Neuronal stem cell (in vitro differentiated cells): ENCODE results near the gene UNC5B.

Experiments
- DNase-seq: peaks from one replicate; pipeline ENCODE4 v3.0.0-alpha.2; 2013; ENCODE audit warnings: low spot score
- H2AFZ ChIP-seq: one replicate; pipeline ENCODE4 v1.6.1; 2013; ENCODE audit warnings: mild to moderate bottlenecking, low read length, inconsistent platforms
- H2AK5ac ChIP-seq: 2 replicates; pipeline ENCODE4 v1.6.1; 2013; ENCODE audit warnings: low read depth, mild to moderate bottlenecking, inconsistent platforms, low read length, moderate library complexity, mixed read lengths
- H2BK120ac ChIP-seq: 2 replicates; pipeline ENCODE4 v1.6.1; 2013; ENCODE audit warnings: low read depth, mild to moderate bottlenecking, inconsistent platforms, low read length, moderate library complexity, mixed read lengths
- H2BK12ac ChIP-seq: one replicate; pipeline ENCODE4 v1.6.1; 2013; ENCODE audit warnings: low read length, inconsistent platforms
- H2BK15ac ChIP-seq: 2 replicates; pipeline ENCODE4 v1.6.1; 2013; ENCODE audit warnings: mild to moderate bottlenecking, low read length, inconsistent platforms, mixed read lengths
- H2BK5ac ChIP-seq: one replicate; pipeline ENCODE4 v1.6.1; 2013; ENCODE audit warnings: inconsistent platforms, mild to moderate bottlenecking, low read length, moderate library complexity
- H3K14ac ChIP-seq: one replicate; pipeline ENCODE4 v1.6.1; 2013; ENCODE audit warnings: low read length, inconsistent platforms
- H3K18ac ChIP-seq: 2 replicates; pipeline ENCODE4 v1.6.1; 2013; ENCODE audit warnings: low read length, inconsistent platforms
- H3K23ac ChIP-seq: 2 replicates; pipeline ENCODE4 v1.6.1; 2013; ENCODE audit warnings: low read depth, mild to moderate bottlenecking, mixed read lengths, low read length, inconsistent platforms; ENCODE audit not compliant: poor library complexity
- H3K27ac ChIP-seq: replicated peaks from 3 replicates; pipeline ENCODE4 v1.5.1; 2013; ENCODE audit warnings: low read length, inconsistent platforms
- H3K27me3 ChIP-seq, 3 experiments: 2 replicates each; pipeline ENCODE4 v1.6.1; 2013; ENCODE audit warnings: low read length in 3 of 3, mild to moderate bottlenecking in 2 of 3, inconsistent platforms in 1 of 3, low read depth in 1 of 3, mixed read lengths in 1 of 3, moderate library complexity in 1 of 3; ENCODE audit not compliant: control insufficient read depth in 3 of 3, insufficient read depth in 3 of 3
- H3K36me3 ChIP-seq, 2 donors: replicated peaks in 1 of 2; 2 replicates each; pipeline ENCODE4 v1.6.1; 2013; ENCODE audit warnings: low read length in 2 of 2; ENCODE audit not compliant: control insufficient read depth in 2 of 2, insufficient read depth in 2 of 2
- H3K4ac ChIP-seq: 2 replicates; pipeline ENCODE4 v1.6.1; 2013; ENCODE audit warnings: inconsistent platforms, mild to moderate bottlenecking, low read length, moderate library complexity
- H3K4me1 ChIP-seq, 2 donors: 1 replicate in 1 of 2; 2 replicates in 1 of 2; pipeline ENCODE4 v1.6.1; 2013; ENCODE audit warnings: low read length in 2 of 2, low read depth in 1 of 2; ENCODE audit not compliant: control insufficient read depth in 2 of 2, insufficient read depth in 1 of 2
- H3K4me2 ChIP-seq: one replicate; pipeline ENCODE4 v1.6.1; 2013; ENCODE audit warnings: mild to moderate bottlenecking, low read length, inconsistent platforms; ENCODE audit not compliant: insufficient read depth, poor library complexity, severe bottlenecking
- H3K4me3 ChIP-seq, 2 donors: 2 replicates each; pipeline ENCODE4 v1.5.1; 2013; ENCODE audit warnings: low read length in 2 of 2, mild to moderate bottlenecking in 2 of 2, inconsistent platforms in 1 of 2, moderate library complexity in 1 of 2
- H3K79me1 ChIP-seq: one replicate; pipeline ENCODE4 v1.6.1; 2013; ENCODE audit warnings: low read depth, mild to moderate bottlenecking, inconsistent platforms, low read length, moderate library complexity
- H3K9ac ChIP-seq: one replicate; pipeline ENCODE4 v1.6.1; 2013; ENCODE audit warnings: mild to moderate bottlenecking, low read depth, low read length, inconsistent platforms; ENCODE audit not compliant: poor library complexity
- H3K9me3 ChIP-seq, 2 donors: replicated peaks in 1 of 2; 2 replicates each; pipeline versions ENCODE3 to v1.6.1; 2013; ENCODE audit warnings: low read length in 2 of 2, mild to moderate bottlenecking in 2 of 2, inconsistent platforms in 1 of 2, low read depth in 1 of 2, mixed read lengths in 1 of 2, moderate library complexity in 1 of 2; ENCODE audit not compliant: control insufficient read depth in 2 of 2, insufficient read depth in 1 of 2
- H4K8ac ChIP-seq: one replicate; pipeline ENCODE4 v1.6.1; 2013; ENCODE audit warnings: low read depth, mild to moderate bottlenecking, inconsistent platforms, low read length, moderate library complexity
- H4K91ac ChIP-seq: one replicate; pipeline ENCODE4 v1.6.1; 2013; ENCODE audit warnings: low read length, low read depth, mild to moderate bottlenecking, inconsistent platforms; ENCODE audit not compliant: poor library complexity
- WGBS, 2 donors: extraction: QIAGEN DNeasy Blood & Tissue Kit; methylation state at CpG; one replicate each; pipeline ENCODE4 v1.1.7; 2013; ENCODE audit warnings: missing lambda C conversion rate in 2 of 2, mixed read lengths in 1 of 2; ENCODE audit not compliant: insufficient read length in 2 of 2, insufficient replicate concordance in 1 of 2; ENCODE audit errors: extremely low coverage in 2 of 2; 5-methylcytosine and 5-hydroxymethylcytosine counted together

The UNC5B gene

DNA sequence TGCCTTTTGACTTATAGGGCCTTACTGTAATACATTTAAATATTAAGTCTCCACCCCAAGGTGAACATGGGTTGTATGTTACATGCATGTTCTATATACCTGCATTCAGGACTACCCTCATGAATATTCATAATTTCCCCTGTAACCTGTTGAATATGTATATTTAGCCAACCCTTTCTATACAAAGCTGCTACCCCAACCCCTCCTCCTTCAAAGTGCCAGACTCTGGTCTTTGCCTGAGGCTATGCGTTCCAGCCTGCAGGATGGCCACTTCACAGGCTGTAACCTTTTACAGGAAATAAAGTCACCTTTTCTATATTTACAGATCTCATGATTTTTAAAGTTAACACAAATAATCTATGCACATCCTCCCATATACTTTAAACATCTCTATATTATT, 10.1 kb upstream of the UNC5B start:
- Histone ChIP-seq H2BK15ac (no peak overlapping the region), H2BK5ac (no peak overlapping the region), H3K27ac (no peak overlapping the region), H3K23ac (no peak overlapping the region), H3K9ac (no peak overlapping the region), H2AFZ (no peak overlapping the region), H3K79me1 (no peaks in the 10 kb centered on the region), H2BK12ac (no peak overlapping the region), H3K4ac (no peak overlapping the region), H3K4me2 (no peak overlapping the region), H3K4me3 (no peak overlapping the region), H3K4me1 (peaks cover 0 to 8% of the 10 kb centered on the region in 2 donors), H4K8ac (no peak overlapping the region), H3K14ac (no peak overlapping the region), H3K36me3 (no peaks in the 10 kb centered on the region), H3K27me3 (peaks cover 0 to 25% (median 0%) of the 10 kb centered on the region in 3 experiments), H2AK5ac (no peak overlapping the region), H3K9me3 (peaks cover 0 to 5% of the 10 kb centered on the region in 2 donors), H4K91ac (no peak overlapping the region), H3K18ac (no peak overlapping the region), H2BK120ac (no peak overlapping the region)
- DNase-seq = no peak
- no CpG with 5 or more reads among the region's 1 CpG for WGBS, 2 donors

DNA sequence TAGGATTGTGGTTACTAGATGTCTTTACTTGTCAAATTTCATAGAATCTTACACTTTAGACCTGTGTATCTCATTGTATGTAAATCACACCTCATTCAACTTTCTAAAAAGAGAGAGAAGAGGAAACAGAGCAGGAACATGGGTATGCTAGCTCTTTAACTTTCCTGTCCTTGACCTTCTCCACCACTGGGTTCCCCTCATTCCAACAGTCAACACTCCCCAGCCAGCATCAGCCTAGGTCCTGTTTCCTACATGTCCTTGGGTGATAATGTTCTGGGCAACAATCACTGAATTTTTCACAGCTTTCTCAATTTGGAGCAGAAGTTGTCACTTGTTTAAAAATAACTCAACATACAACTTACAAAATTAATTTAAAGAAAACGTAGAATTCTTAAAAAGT, 9.2 kb upstream of the UNC5B start:
- Histone ChIP-seq H3K23ac (no peak overlapping the region), H3K27ac (no peak overlapping the region), H2BK5ac (no peak overlapping the region), H3K9me3 (peaks cover 0 to 5% of the 10 kb centered on the region in 2 donors), H3K4me2 (no peak overlapping the region), H3K18ac (no peak overlapping the region), H2BK120ac (no peak overlapping the region), H3K4me1 (peaks cover 0 to 8% of the 10 kb centered on the region in 2 donors), H2AFZ (no peak overlapping the region), H2AK5ac (no peak overlapping the region), H3K27me3 (peaks cover 0 to 25% (median 0%) of the 10 kb centered on the region in 3 experiments), H3K79me1 (no peaks in the 10 kb centered on the region), H2BK15ac (no peak overlapping the region), H2BK12ac (no peak overlapping the region), H3K9ac (no peak overlapping the region), H3K4me3 (no peak overlapping the region), H3K36me3 (no peaks in the 10 kb centered on the region), H4K91ac (no peak overlapping the region), H3K4ac (no peak overlapping the region), H3K14ac (no peak overlapping the region), H4K8ac (no peak overlapping the region)
- no peak for DNase-seq
- no CpG with 5 or more reads among the region's 1 CpG for WGBS, 2 donors

DNA sequence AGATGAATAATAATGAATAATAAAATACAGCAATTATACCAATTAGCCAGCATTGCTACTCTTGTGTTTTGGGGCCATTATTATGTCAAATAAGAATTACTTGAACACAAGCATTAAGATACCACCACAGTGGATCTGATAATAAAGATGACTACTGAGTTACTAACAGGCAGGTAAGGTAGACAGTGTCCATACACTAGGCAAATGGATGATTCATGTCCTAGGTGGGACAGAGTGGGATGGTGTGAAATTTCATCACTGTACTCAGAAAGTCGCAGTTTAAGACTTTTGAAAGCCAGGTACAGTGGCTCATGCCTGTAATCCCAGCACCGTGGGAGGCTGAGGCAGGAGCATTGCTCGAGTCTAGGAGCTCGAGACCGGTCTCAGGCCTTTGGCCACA, 8.7 kb upstream of the UNC5B start:
- H3K9me3 ChIP-seq = peaks cover 0 to 3% of the 10 kb centered on the region in 2 donors
- H2AK5ac ChIP-seq = no peak overlapping the region
- H2AFZ ChIP-seq = no peak overlapping the region
- H3K4me3 ChIP-seq = no peak overlapping the region
- peaks cover 0 to 8% of the 10 kb centered on the region in 2 donors for H3K4me1 ChIP-seq
- no peak overlapping the region for H3K4me2 ChIP-seq
- H3K23ac ChIP-seq = no peak overlapping the region
- H2BK12ac ChIP-seq = no peak overlapping the region
- H3K18ac ChIP-seq = no peak overlapping the region
- no peak overlapping the region for H2BK15ac ChIP-seq
- no peaks in the 10 kb centered on the region for H3K79me1 ChIP-seq
- no peaks in the 10 kb centered on the region for H3K36me3 ChIP-seq
- no peak overlapping the region for H3K9ac ChIP-seq
- no peak overlapping the region for H2BK5ac ChIP-seq
- no peak for DNase-seq
- H3K27me3 ChIP-seq = peaks cover 0 to 25% (median 0%) of the 10 kb centered on the region in 3 experiments
- no CpG with 5 or more reads among the region's 5 CpGs for WGBS, 2 donors
- no peak overlapping the region for H4K91ac ChIP-seq
- no peak overlapping the region for H3K14ac ChIP-seq
- H3K27ac ChIP-seq = no peak overlapping the region
- no peak overlapping the region for H2BK120ac ChIP-seq
- no peak overlapping the region for H3K4ac ChIP-seq
- no peak overlapping the region for H4K8ac ChIP-seq

DNA sequence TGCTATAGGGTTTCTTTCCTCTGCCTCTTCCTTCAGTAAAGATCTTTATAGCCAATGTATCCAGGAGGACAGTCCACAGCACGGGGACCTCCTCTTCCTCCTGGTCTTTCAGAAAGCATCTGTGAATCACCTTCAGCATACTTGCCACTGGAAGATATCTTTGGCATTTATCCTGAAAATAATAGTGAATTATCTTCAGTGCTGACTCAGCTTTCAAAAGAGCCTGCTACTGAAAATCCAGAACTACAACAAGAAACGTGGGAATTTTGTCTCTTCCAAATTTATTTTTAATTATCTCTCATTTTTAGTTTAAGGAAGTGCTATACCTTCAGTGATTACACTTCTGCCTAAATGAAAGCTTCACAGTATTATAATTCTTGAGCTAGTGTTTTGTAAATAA, 7.6 kb upstream of the UNC5B start:
- H3K79me1 ChIP-seq = no peaks in the 10 kb centered on the region
- no peak overlapping the region for H3K4ac ChIP-seq
- no peak overlapping the region for H4K91ac ChIP-seq
- H2BK15ac ChIP-seq = no peak overlapping the region
- no CpG with 5 or more reads among the region's 2 CpGs for WGBS, 2 donors
- H3K9me3 ChIP-seq = peaks cover 0 to 2% of the 10 kb centered on the region in 2 donors
- no peak overlapping the region for H3K23ac ChIP-seq
- no peak overlapping the region for H2AFZ ChIP-seq
- no peak for DNase-seq
- H3K4me3 ChIP-seq = no peak overlapping the region
- peaks cover 0 to 9% of the 10 kb centered on the region in 2 donors for H3K4me1 ChIP-seq
- no peak overlapping the region for H3K9ac ChIP-seq
- no peak overlapping the region for H4K8ac ChIP-seq
- H2BK120ac ChIP-seq = no peak overlapping the region
- no peak overlapping the region for H2BK5ac ChIP-seq
- no peak overlapping the region for H3K18ac ChIP-seq
- peaks cover 0 to 32% (median 3%) of the 10 kb centered on the region in 3 experiments for H3K27me3 ChIP-seq
- no peak overlapping the region for H3K14ac ChIP-seq
- no peak overlapping the region for H2AK5ac ChIP-seq
- H3K36me3 ChIP-seq = no peaks in the 10 kb centered on the region
- H3K4me2 ChIP-seq = no peak overlapping the region
- H2BK12ac ChIP-seq = no peak overlapping the region
- no peak overlapping the region for H3K27ac ChIP-seq
